ENCODE data around the gene CIDEB.

Gene CIDEB

GRCh38 chr14:24258548-24259265, 49.1 kb downstream of the CIDEB start:
- DNase-seq (ENCODE audit: extremely low read depth, insufficient read length), result no peak
- no peak overlapping the region for H3K4me3 ChIP-seq (replicated peaks; ENCODE audit: low read depth, low read length)

GRCh38 chr14:24258119-24258518, 49.7 kb downstream of the CIDEB start:
- peaks cover 15% of the 10 kb centered on the region for H3K36me3 ChIP-seq (ENCODE audit: control insufficient read depth, insufficient read depth, low read length)
- H3K27me3 ChIP-seq (replicated peaks; ENCODE audit: control insufficient read depth, insufficient read depth, low read length), result no peaks in the 10 kb centered on the region
- no peak overlapping the region for H3K4me3 ChIP-seq (replicated peaks; ENCODE audit: low read depth, low read length)
- no peak for DNase-seq (ENCODE audit: extremely low read depth, insufficient read length)
- TF ChIP-seq CTCF (IDR thresholded peaks at IDR 0.05; ENCODE audit: insufficient read depth, low read length, poor library complexity, severe bottlenecking), result no peak

More at GRCh38 chr14:24258548-24259265, 49.1 kb downstream of the CIDEB start:
- peaks cover 17% of the 10 kb centered on the region for H3K36me3 ChIP-seq (ENCODE audit: control insufficient read depth, insufficient read depth, low read length)
- no peaks in the 10 kb centered on the region for H3K27me3 ChIP-seq (replicated peaks; ENCODE audit: control insufficient read depth, insufficient read depth, low read length)
- TF ChIP-seq CTCF (IDR thresholded peaks at IDR 0.05; ENCODE audit: insufficient read depth, low read length, poor library complexity, severe bottlenecking), result no peak

- H3K27me3 ChIP-seq (replicated peaks; ENCODE audit: control insufficient read depth, insufficient read depth, low read length), result no peaks in the 10 kb centered on the region
- H3K4me3 ChIP-seq (replicated peaks; ENCODE audit: low read depth, low read length), result no peak overlapping the region
- TF ChIP-seq CTCF (IDR thresholded peaks at IDR 0.05; ENCODE audit: insufficient read depth, low read length, poor library complexity, severe bottlenecking), result no peak
- DNase-seq (ENCODE audit: extremely low read depth, insufficient read length), result no peak
- H3K36me3 ChIP-seq (ENCODE audit: control insufficient read depth, insufficient read depth, low read length), result peaks cover 15% of the 10 kb centered on the region
These were observed 50.8 kb downstream of the CIDEB start for GRCh38 chr14:24256960-24257359.

GRCh38 chr14:24255931-24256711, 51.7 kb downstream of the CIDEB start:
- H3K27me3 ChIP-seq (replicated peaks; ENCODE audit: control insufficient read depth, insufficient read depth, low read length), result no peaks in the 10 kb centered on the region
- peaks cover 14% of the 10 kb centered on the region for H3K36me3 ChIP-seq (ENCODE audit: control insufficient read depth, insufficient read depth, low read length)
- H3K4me3 ChIP-seq (replicated peaks; ENCODE audit: low read depth, low read length), result no peak overlapping the region
- no peak for DNase-seq (ENCODE audit: extremely low read depth, insufficient read length)
- no peak for TF ChIP-seq CTCF (IDR thresholded peaks at IDR 0.05; ENCODE audit: insufficient read depth, low read length, poor library complexity, severe bottlenecking)

- Histone ChIP-seq H3K4me3 (replicated peaks; ENCODE audit: low read depth, low read length) (no peak overlapping the region), H3K27me3 (replicated peaks; ENCODE audit: control insufficient read depth, insufficient read depth, low read length) (no peaks in the 10 kb centered on the region), H3K36me3 (ENCODE audit: control insufficient read depth, insufficient read depth, low read length) (peaks cover 14% of the 10 kb centered on the region)
- TF ChIP-seq CTCF (IDR thresholded peaks at IDR 0.05; ENCODE audit: insufficient read depth, low read length, poor library complexity, severe bottlenecking), result no peak
- DNase-seq (ENCODE audit: extremely low read depth, insufficient read length), result no peak
These were observed 52.3 kb downstream of the CIDEB start for GRCh38 chr14:24255438-24255837.

All from GM06990 (cell line).